GF-D8 (cell line): Measurements from ENCODE around the gene ATP5F1D.

Source experiments
- DNase-seq: peaks from one replicate; lab custom pipeline; 2025; lab: John Stamatoyannopoulos, UW

Gene ATP5F1D

GRCh38 chr19:1259206-1259875 lies 17.8 kb downstream of the ATP5F1D start:
- peak; percentile 43 for DNase-seq

- no peak for DNase-seq
Observed at GRCh38 chr19:1259876-1260748, 18.6 kb downstream of the ATP5F1D start.

DNA sequence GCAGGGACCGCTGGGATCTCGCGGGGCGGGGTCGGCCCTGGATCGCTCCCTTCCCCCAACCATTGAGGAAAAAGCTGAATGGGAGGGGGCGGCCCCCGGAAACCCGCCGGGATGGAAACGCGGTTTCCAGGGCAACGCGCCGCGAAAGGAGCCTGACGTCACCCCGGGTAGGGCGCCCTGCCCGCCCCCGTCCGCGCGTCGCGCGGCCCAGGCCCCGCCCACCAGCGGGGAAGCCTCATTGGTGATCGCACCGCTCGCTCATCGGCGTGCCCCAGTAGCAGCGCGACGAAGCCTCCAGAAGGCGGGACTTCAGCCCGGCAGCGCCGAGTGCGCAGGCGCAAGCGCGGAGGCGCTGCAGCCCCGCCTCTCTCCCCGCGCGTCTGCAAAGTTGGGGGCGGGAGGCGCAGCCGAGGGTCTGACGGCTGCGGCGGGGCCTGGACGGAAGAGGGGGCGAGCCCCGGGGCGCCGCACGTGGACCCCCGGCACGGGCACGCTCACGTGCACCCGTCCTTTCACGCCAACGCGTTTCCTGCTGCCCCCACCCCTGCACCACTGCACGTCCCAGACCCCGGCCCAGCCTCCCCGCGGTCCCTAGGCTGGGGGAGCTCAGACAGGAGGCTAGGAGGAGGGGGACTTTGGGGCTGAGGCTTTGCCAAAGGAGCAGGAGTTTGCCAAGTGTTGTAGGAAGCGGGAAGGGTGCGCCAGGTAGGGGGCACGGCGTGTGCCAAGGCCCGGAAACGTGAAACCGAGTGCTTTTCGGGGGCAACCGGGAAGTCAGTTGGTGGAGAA lies 19.4 kb downstream of the ATP5F1D start:
- DNase-seq = peak; percentile 82

DNA sequence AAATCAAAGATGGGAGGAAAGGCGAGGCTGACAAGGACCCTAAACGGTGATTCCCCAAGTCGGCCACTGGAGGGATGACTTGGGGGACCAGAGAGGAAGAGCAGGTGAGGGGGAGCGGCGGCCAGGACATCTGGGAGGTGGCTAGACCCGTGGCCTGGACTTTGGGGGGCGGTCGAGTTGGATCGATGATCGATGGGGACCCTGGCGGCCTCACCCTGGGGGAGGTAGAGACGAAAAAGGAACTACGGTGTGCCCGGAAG lies 19.9 kb downstream of the ATP5F1D start:
- DNase-seq = no peak

- DNase-seq = no peak
Observed at GRCh38 chr19:1261798-1262622, 20.5 kb downstream of the ATP5F1D start.

DNA sequence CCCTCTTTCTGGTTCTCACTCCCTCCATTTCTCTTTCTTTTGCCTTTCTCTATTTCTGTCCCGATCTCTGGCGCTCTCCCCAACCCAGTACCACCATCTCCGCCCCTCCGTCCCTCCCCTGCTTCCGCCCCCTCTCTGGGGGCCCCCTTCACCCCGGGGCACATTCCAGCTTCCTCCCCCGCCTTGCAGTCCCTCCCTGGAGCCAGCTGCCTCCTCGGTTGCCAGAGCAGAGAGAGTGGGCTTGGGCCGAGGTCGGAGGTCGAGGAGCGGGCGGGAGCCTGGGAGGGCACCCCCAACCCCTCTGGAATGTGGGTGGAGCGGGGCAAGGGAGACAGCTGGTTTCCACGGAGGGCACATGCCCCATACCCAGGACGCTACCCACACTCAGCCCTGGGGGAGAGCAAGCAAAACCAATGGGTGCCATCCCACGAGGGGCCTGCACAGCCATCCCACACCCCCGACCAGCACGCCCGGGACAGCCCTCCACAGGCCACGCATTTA lies 21.1 kb downstream of the ATP5F1D start:
- no peak for DNase-seq

DNA sequence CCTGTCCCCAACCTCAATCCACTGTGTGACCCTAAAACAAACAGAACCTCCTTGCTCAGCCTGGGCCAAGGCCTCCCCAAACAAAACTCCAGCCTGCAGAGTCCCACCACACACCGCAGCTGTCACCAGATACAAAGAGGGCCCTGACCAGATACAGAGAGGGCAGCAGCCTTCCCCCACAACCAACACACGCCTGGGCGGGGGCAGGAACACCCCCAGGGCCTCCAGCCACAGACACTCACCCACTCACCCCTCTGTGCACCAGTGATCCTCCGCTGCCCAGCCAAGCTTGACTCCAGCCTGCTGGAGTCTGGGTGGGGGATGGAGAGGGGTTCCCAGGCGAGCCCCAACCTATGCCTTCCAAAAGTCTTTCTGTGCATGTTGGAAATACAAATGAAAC lies 21.6 kb downstream of the ATP5F1D start:
- no peak for DNase-seq

DNA sequence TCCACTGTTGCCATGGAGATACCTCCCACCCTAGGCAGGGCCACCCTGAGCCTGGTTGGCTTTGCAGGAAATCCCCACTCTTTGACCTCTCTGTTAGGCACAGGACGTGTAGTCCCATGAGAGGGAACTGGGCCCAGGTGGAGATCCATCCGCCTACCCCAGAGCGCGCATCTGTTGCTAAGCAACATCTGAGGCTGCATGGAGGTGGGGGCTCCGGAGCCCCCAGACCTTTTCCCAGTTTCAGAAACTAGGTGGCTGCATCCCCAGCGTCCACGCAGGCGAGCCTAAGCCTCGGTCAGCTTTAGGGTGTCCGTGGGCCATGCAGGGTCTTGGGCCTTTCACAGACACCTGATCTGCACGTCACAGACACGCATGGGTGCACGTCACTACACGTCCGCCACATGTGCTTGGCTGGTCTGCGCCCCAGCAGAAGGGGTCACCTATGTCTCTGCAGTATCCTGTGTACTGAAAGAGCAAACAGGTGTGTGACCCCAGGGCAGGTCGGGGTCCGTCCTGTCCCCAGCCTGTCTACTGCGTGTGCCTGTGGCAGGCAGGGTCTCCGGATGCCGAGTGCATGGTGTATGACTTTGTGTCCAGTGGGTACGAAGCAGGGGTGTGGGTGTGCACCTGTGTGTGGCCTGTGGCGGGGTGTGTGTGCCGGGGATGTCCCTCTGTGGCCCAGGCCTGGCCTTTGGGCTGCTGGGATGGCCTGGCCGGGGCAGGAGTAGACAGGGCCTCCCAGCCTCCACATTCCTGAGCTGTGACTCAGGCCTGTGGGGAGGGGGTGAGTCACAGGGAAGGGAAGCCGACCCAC lies 23.5 kb downstream of the ATP5F1D start:
- no peak for DNase-seq

- DNase-seq = no peak
Observed at GRCh38 chr19:1265615-1266128, 24.1 kb downstream of the ATP5F1D start.

- DNase-seq = peak; percentile 51
Observed at GRCh38 chr19:1266129-1266915, 24.8 kb downstream of the ATP5F1D start.

DNA sequence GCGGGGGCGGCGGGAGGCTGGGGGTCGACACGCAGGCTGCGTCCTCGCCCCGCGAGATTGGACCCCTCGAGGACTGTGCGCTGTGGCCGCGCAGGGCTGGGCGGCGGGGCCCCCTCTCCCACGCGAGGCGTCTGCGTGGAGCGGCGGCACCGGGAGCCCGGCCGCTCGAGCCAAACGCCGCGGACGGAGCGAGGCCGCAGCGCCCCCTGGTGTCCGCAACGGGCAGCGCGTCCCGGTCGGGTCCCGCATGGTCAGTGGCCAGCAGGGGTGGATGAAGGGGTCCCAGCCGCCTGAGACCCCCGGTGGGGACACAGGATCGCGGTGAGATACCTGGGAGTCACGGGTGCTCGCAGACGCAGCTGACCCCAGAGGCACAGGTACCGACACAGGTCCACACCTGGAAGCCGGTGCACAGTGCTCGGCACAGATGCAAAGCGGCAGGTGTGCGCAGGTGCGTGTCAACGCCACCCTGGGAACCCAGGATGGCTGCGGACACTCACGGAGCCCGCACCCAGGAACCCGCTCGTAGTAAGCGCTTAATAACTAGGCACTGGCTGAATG lies 25.4 kb downstream of the ATP5F1D start:
- no peak for DNase-seq

- no peak for DNase-seq
Observed at GRCh38 chr19:1267477-1268225, 26.1 kb downstream of the ATP5F1D start.

GRCh38 chr19:1268226-1269064 lies 26.9 kb downstream of the ATP5F1D start:
- no peak for DNase-seq

DNA sequence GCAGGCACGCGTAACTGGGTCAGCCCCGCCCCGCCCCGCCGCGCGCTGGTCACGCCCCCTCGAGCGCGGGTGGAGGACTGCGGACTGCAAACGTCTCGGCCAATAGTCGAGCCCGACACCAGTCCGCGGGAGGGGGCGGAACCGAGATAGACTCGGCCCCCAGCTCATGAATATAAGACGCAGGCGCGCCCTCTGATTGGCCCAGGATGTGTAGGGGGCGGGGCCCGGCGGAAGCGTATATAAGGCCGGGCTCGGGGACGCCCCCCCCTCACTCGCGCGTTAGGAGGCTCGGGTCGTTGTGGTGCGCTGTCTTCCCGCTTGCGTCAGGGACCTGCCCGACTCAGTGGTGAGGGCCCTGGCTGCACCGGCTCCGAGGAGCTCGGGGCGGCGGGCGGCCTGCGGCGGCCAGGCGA lies 27.5 kb downstream of the ATP5F1D start, which contains the start of gene CIRBP:
Gene CIRBP, plus strand, starts transcription at position 268 of the 413 bp plus-strand sequence. CDS start 1,602 bp downstream, outside the sequence.
- DNase-seq = peak; percentile 95

- peak; percentile 32 for DNase-seq
Observed at GRCh38 chr19:1269478-1270212, 28.1 kb downstream of the ATP5F1D start.

DNA sequence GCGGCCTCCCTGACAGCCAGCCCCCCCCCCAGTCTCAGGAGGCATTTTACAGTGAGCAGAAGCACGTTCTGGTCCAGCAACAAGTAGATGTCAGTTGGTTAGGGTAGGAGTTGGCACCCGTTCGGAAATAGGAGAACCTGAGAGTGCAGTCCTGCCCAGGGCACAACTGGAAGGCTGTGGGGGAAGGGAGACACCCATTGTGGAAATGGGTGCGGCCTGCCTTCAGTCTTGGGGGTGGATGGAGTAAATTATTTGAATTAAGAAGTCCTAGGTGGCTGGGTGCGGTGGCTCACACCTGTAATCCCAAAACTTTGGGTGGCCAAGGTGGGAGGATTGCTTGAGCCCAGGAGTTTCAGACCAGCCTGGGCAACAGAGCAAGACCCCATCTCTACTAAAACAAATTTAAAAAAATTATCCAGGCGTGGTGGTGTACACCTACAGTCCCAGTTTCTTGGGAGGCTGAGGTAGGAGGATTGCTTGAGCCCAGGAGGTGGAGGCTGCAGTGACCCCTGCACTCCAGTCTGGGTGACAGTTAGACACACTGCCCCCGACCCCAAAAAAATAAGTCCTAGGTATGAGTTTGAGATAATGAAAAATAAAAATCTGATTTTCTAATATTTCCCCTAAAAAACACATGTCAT lies 28.8 kb downstream of the ATP5F1D start:
- DNase-seq = no peak
